OCI-LY1 (cell line): ENCODE measurements around the gene FGGY.

Experiments
- CTCF ChIP-seq: fragments of 200-600 bp; sonication (generic), shearing (Covaris generic); IDR thresholded peaks from 2 replicates; pipeline ENCODE4 v1.5.1; 2017; ENCODE audit warnings: mild to moderate bottlenecking, antibody characterized with exemption, low read length, moderate library complexity, mixed read lengths
- EZH2 ChIP-seq: fragments of 200-600 bp; sonication (generic), shearing (Covaris generic); IDR thresholded peaks from 2 replicates; pipeline ENCODE4 v1.8.0; 2017; ENCODE audit warnings: borderline replicate concordance, mixed run types, mild to moderate bottlenecking, antibody characterized with exemption, low read length, moderate library complexity, mixed read lengths

- no peak for TF ChIP-seq CTCF
- no peak for TF ChIP-seq EZH2
Measured at GRCh38 chr1:59657873-59658465, 361.1 kb downstream of the FGGY start.
